GM12875 (cell line): Measurements from ENCODE around the gene PARD3B.

Source experiments
- H3K4me3 ChIP-seq: one replicate; pipeline ENCODE4 v1.5.1; 2011; ENCODE audit warnings: low read depth, low read length, control low read depth
- TF ChIP-seq, protein P1 (sequence below): IDR thresholded peaks from 2 replicates; pipeline ENCODE4 v1.5.1; 2011; ENCODE audit warnings: low read depth, mild to moderate bottlenecking, control low read depth, inconsistent platforms, low read length, moderate library complexity, borderline replicate concordance; ENCODE audit not compliant: insufficient read depth

PARD3B gene

DNA sequence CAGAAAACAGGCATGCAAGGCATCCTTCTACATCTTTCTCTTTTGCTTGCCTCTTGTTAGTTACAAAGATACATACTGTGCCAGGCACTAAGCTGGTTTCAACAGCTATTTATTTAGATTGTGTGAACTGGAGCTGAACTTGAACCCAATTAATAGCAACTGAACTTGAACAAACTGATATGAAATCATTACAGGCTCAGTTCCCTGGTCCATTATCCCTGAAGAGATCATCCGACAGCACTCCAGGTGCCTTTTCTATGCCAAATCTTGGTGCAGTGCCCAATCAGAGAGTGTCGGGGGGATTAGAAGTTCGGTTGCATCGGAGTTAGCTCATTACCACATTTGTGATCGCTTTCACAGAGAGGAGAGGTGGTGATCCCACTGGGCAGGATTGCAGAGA is 477.6 kb downstream of the PARD3B start:
- TF ChIP-seq, protein P1, sequence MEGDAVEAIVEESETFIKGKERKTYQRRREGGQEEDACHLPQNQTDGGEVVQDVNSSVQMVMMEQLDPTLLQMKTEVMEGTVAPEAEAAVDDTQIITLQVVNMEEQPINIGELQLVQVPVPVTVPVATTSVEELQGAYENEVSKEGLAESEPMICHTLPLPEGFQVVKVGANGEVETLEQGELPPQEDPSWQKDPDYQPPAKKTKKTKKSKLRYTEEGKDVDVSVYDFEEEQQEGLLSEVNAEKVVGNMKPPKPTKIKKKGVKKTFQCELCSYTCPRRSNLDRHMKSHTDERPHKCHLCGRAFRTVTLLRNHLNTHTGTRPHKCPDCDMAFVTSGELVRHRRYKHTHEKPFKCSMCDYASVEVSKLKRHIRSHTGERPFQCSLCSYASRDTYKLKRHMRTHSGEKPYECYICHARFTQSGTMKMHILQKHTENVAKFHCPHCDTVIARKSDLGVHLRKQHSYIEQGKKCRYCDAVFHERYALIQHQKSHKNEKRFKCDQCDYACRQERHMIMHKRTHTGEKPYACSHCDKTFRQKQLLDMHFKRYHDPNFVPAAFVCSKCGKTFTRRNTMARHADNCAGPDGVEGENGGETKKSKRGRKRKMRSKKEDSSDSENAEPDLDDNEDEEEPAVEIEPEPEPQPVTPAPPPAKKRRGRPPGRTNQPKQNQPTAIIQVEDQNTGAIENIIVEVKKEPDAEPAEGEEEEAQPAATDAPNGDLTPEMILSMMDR: no peak
- H3K4me3 ChIP-seq: no peak overlapping the region

DNA sequence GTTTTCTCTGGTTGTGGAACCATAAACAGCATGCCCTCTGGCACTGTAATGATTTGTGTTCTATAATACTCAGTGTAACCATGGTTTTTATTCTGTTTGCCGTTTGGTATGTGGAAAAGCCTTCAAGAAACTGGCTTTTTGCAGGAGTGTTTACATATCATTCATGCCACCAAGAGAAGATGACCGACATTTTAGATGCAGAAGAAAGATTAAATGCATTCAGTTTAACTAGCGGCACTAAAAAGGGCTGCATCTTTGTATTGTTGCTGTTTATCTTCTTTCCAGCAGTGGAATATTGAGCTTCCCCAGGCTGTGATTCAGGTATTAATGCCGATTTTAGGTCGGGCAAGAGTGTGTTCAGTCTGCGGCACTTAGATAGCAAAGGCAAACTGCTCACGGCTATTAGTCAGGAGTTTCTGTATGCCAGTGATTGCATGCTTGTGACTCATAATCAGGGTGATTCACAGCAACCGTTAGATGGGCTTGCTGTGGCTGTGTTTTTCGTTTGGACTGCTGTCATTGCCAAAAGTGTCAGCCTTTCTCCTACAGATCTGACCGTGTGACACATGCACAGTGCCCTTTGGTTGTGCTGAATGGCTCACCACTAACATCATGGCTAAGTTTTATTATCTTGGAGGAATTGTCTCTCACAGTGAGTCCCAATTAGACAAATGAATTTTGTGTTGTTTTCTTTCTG is 479.7 kb downstream of the PARD3B start:
- H3K4me3 ChIP-seq: no peak overlapping the region
- TF ChIP-seq, protein P1: no peak

DNA sequence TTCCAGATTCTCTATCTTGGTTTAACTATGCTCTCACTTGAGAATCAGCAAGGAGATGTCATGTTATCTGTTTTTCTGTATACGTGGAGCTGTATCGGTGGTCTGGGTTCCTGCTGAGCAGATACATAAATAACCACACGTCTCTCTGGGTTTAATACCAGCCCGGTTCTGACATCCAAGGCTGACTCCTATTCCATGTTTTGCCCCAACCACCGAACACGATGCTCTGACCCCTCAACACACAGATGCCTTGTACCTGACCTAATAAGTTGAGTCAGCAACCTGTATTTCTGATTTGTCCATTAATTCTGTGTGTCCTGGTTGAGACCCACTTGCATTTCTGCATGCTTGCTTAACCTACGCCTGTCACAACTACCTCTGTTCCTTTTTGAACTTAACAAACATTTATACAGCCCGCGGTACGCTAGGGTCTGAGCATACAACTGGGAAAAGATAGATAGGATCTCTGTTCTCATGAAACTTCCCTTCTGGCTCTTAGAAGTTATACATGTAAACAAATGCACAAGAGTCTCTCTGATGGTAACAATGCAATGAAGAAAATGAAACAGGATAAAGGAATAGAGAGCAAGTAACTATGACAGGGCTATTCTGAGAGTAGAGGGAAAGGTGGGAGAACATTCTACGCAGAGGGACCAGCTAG is 480.4 kb downstream of the PARD3B start:
- TF ChIP-seq, protein P1: no peak
- H3K4me3 ChIP-seq: no peak overlapping the region

DNA sequence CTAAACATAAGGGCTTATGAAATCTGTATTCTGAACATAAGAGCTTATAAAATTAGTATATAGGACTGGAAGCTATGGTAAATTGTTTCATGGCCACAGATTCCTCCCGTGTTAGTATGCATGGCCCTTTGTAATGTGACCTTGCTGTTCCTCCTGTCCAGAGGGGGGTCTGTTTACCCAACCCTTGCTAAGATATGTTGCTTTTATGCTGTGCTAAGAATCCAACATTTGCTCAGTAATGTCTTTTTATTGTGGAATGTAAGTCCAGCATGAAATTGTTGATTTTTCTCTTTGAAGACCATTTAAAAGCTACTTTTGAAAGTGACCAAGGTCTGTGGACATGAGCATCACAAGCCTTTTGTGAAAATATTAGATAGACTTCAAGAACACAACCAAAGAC is 485.4 kb downstream of the PARD3B start:
- no peak overlapping the region for H3K4me3 ChIP-seq
- TF ChIP-seq, protein P1: no peak

DNA sequence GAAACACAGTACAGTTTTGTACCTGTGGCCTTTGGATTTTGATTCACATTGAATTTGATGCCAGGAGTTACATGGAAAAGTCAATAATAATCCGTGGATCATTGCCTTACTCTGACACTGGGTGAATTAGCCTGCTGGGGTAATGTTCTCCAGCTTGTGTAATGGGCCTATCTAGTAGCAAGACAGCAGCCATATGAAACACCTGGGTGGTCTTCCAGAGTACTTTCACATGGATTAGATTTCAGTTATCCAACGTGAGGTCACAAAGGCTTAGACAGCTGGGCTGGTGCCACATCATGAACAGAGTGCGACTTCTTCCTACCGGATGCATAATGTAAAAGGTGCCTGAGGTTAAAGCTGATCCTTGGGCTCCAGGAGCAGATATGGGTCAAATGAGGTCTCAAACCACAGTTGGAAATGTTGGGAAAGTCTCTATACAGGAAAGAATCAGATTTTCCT is 486.8 kb downstream of the PARD3B start:
- TF ChIP-seq, protein P1: no peak
- H3K4me3 ChIP-seq: no peak overlapping the region

DNA sequence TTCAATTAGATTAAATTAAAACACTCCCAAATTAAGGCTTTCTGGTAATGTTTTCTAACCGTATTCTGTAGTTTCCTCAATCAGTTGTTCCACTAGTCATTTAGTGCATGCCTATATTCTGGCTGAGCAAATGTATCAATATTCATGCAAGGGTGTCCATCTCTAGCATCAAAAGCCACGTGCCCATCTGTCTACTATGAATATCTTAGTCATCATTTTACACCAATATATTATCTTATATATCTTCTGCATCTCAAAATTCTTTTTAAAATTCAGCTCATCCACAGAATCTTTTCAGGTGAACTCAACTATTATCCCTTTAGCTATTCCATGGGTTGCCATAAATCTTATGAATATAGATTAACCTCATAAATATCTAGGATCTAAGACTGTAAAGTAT is 488.2 kb downstream of the PARD3B start:
- TF ChIP-seq, protein P1: no peak
- no peak overlapping the region for H3K4me3 ChIP-seq

DNA sequence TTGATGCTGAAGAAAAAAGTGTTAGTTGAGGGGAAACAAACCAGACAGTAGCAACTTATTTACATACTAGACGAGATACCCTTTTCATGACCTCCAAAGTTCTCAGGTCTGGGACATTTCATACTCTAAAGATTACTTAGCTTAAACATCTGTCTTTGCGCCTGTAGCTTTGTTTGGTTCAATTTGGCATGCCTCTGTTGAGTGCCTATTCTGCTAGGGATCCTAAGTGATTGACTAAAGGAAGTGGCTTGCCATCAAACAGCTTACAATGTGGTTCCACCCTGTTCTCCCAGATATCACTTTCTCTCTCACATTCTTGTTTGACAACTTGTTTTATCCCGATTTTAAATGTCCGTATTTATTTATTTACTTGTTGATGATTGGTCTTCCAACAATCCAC is 488.8 kb downstream of the PARD3B start:
- H3K4me3 ChIP-seq: no peak overlapping the region
- TF ChIP-seq, protein P1: no peak
